ENCODE results near the gene FOXRED1.

- no peak for TF ChIP-seq YY1 (IDR thresholded peaks at IDR 0.05; ENCODE audit: low read depth)
- TF ChIP-seq TEAD4 (IDR thresholded peaks at IDR 0.05) = no peak
- no peak for TF ChIP-seq EGR1 (IDR thresholded peaks at IDR 0.05)
- TF ChIP-seq EP300 (IDR thresholded peaks at IDR 0.05; ENCODE audit: borderline replicate concordance) = no peak
Observed at GRCh38 chr11:126304457-126305075, 35.6 kb downstream of the FOXRED1 start.

Measured in Ishikawa (cell line).